ENCODE results near the gene SPRING1. TPM values are rescaled to one million over a fixed set of nuclear protein-coding genes. Genes with fewer than 3 reads are reported as not detected.

Gene SPRING1, protein sequence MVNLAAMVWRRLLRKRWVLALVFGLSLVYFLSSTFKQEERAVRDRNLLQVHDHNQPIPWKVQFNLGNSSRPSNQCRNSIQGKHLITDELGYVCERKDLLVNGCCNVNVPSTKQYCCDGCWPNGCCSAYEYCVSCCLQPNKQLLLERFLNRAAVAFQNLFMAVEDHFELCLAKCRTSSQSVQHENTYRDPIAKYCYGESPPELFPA
- 9.1 TPM for total RNA-seq

DNA sequence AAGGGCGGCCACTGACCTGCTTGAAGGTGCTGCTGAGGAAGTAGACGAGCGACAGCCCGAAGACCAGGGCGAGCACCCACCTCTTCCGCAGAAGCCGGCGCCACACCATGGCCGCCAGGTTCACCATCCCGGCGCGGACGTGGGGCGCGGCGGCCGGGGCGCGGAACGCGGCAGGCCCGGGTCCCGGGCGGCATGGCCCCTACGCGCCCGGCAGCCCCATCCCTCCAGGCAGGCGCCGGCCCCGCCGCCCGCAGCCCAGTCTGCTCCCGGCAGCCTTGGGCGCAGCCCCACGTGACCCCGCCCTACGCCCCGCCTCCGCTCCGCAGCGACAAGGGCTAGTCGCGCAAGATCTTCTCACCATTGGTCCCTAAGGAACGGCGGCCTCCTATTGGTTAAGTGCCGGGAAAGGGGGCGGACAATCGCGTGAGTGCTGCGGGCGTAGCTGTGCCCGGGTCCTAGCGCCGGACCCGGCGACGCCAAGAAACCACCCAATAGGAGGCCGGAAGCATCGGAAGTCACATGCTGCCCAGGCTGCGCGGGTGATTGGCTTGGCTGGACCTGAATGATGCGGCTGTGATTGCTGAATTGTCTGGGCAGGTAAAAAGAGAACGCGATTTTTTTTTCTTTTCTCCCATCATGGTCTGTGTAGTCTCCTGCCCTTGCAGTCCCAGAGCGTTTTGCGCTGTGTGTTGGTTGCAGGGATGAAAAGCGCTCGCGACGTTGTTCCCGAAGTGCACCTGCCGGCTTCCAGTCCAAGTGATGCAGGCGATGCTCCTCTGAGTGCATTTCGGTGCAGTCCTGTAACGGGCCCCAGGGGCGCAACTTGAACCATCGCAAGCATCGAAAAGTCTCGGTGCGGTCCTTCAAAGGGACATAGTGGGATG is at the start of gene SPRING1, which contains the start of gene RNFT2:
Gene SPRING1 (minus strand): TSS at position 296 of the 884 bp plus-strand sequence. CDS start 169 bp downstream, at position 127.
Gene RNFT2 (plus strand): TSS at position 542 of the 884 bp plus-strand sequence. CDS start 2,183 bp downstream, outside the sequence.
- H3K27me3 ChIP-seq: no peaks in the 10 kb centered on the region
- no peaks in the 10 kb centered on the region for H3K9me3 ChIP-seq
- TF ChIP-seq, protein P1, sequence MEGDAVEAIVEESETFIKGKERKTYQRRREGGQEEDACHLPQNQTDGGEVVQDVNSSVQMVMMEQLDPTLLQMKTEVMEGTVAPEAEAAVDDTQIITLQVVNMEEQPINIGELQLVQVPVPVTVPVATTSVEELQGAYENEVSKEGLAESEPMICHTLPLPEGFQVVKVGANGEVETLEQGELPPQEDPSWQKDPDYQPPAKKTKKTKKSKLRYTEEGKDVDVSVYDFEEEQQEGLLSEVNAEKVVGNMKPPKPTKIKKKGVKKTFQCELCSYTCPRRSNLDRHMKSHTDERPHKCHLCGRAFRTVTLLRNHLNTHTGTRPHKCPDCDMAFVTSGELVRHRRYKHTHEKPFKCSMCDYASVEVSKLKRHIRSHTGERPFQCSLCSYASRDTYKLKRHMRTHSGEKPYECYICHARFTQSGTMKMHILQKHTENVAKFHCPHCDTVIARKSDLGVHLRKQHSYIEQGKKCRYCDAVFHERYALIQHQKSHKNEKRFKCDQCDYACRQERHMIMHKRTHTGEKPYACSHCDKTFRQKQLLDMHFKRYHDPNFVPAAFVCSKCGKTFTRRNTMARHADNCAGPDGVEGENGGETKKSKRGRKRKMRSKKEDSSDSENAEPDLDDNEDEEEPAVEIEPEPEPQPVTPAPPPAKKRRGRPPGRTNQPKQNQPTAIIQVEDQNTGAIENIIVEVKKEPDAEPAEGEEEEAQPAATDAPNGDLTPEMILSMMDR (IDR thresholded peaks at IDR 0.05): no peak
- TF ChIP-seq POLR2AphosphoS5 (IDR thresholded peaks at IDR 0.05; ENCODE audit: insufficient read depth in 1 of 2, low read depth in 1 of 2): peak; percentile 86 to 95
- TF ChIP-seq POLR2A (IDR thresholded peaks at IDR 0.05): peak; percentile 7 to 84
- H3K27ac ChIP-seq: peak within 1 kb of the TSS; percentile 71
- intact Hi-C loops (cut with DNase I): no loop called here
- H3K36me3 ChIP-seq: peaks cover 0 to 10% of the 10 kb centered on the region in 2 donors
- peak; percentile 100 for DNase-seq (ENCODE audit: extremely low spot score in 2 of 2)
- peak within 1 kb of the TSS; percentile 85 to 96 for H3K4me3 ChIP-seq
- H3K4me1 ChIP-seq: peaks cover 17% of the 10 kb centered on the region

DNA sequence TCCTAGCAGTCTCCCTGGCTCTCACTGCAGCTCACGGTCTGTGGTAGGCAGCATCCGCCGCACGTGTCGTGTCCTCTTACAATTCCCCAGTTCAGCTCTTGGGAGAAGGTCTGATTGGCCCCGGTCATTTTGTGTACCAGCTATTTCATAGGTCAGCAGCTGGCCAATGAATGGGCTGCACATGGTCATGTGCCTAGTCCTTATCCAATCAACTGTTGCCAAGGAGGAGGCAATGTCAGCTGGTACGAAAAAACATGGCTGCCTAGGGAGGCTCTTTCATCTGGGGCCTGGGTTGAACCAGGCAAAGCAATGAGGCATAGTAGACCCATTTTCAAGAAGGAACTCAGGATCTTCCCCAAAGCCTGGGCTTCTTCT is 46.4 kb upstream of the SPRING1 start:
- Histone ChIP-seq H3K4me3 (no peak overlapping the region), H3K27me3 (no peaks in the 10 kb centered on the region), H3K4me1 (no peaks in the 10 kb centered on the region), H3K27ac (no peak overlapping the region), H3K36me3 (no peaks in the 10 kb centered on the region), H3K9me3 (no peaks in the 10 kb centered on the region)
- intact Hi-C loops (cut with DNase I): no loop called here
- TF ChIP-seq POLR2A (IDR thresholded peaks at IDR 0.05): no peak
- TF ChIP-seq, protein P1 (IDR thresholded peaks at IDR 0.05): no peak
- TF ChIP-seq POLR2AphosphoS5 (IDR thresholded peaks at IDR 0.05; ENCODE audit: insufficient read depth in 1 of 2, low read depth in 1 of 2): no peak
- no peak for DNase-seq (ENCODE audit: extremely low spot score in 2 of 2)

DNA sequence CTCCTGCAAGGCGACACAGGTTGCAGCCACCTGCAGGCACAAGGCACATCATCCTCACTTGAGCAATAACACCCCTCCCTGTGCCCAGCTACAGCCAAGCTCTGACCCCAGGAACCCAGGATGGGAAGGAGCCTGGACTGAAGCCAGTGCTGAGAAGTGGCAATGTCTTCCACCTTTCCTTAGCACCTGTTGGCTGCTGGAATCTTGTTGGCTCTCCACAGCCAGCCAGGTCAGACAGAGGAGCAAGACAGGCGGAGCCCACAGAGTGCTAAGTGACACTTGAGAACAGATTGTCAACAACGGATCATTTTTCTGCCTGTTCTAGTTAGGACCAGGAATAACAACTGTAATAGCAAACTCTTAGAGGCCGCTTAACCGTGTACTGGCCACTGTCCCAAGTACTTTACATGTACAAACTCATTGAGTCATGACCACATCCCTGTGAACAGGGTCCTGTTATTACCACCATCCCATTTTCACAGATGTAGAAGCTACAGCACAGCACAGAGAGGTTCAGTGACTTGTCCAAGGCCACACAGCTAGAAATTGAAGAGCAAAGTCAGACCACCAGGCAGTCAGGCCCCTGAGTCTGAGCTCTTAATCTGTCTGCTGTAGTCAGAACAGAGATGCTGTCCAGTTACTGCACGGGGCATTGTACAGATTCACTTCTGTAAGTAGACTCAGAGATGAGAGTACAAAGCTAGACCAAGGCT is 45.8 kb upstream of the SPRING1 start:
- intact Hi-C loops (cut with DNase I): no loop called here
- no peak overlapping the region for H3K4me3 ChIP-seq
- no peak for DNase-seq (ENCODE audit: extremely low spot score in 2 of 2)
- H3K9me3 ChIP-seq: no peaks in the 10 kb centered on the region
- H3K27ac ChIP-seq: no peak overlapping the region
- no peaks in the 10 kb centered on the region for H3K36me3 ChIP-seq
- no peaks in the 10 kb centered on the region for H3K4me1 ChIP-seq
- no peaks in the 10 kb centered on the region for H3K27me3 ChIP-seq
- TF ChIP-seq POLR2AphosphoS5 (IDR thresholded peaks at IDR 0.05; ENCODE audit: insufficient read depth in 1 of 2, low read depth in 1 of 2): no peak
- TF ChIP-seq, protein P1 (IDR thresholded peaks at IDR 0.05): no peak
- no peak for TF ChIP-seq POLR2A (IDR thresholded peaks at IDR 0.05)

DNA sequence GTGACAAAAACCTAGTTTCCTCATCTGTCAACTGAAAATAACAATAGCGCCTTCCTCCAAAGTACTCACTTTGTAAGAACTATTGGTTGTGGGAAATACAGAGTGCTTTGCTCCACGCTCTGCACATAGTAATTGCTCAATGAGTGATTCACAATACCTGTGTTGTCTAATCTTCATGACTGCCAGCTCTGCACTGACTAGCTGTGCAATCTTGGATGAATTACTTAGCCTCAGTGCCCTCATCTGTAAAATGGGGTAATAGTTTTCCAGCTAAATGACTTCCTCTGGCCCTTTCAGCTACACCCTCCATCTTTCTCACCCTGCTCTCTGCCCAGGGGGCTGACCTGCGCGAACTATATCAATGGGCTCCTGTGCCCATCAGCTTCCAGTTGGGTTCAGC is 43.1 kb upstream of the SPRING1 start:
- H3K36me3 ChIP-seq: no peaks in the 10 kb centered on the region
- H3K9me3 ChIP-seq: no peaks in the 10 kb centered on the region
- TF ChIP-seq POLR2AphosphoS5 (IDR thresholded peaks at IDR 0.05; ENCODE audit: insufficient read depth in 1 of 2, low read depth in 1 of 2): no peak
- TF ChIP-seq, protein P1 (IDR thresholded peaks at IDR 0.05): no peak
- no peak for TF ChIP-seq POLR2A (IDR thresholded peaks at IDR 0.05)
- intact Hi-C loops (cut with DNase I): no loop called here
- no peak overlapping the region for H3K4me3 ChIP-seq
- H3K4me1 ChIP-seq: no peaks in the 10 kb centered on the region
- H3K27me3 ChIP-seq: no peaks in the 10 kb centered on the region
- H3K27ac ChIP-seq: no peak overlapping the region
- no peak for DNase-seq (ENCODE audit: extremely low spot score in 2 of 2)

Measured in vagina (tissue), 2 donors.